Suprapubic skin (tissue), 3 donors: ENCODE measurements around the gene ETS2.

Experiments
- CTCF ChIP-seq, 2 donors: fragments of 200-600 bp in 1 of 2; fragments of 450-650 bp in 1 of 2; sonication (generic) in 1 of 2; IDR thresholded peaks; one replicate each; pipeline ENCODE4 v1.5.1; 2016 to 2019; ENCODE audit warnings: antibody characterized with exemption in 2 of 2, mild to moderate bottlenecking in 1 of 2, moderate library complexity in 1 of 2
- POLR2A ChIP-seq, 2 donors: fragments of 450-650 bp; IDR thresholded peaks; one replicate each; pipeline ENCODE4 v1.6.1; 2017; ENCODE audit warnings: antibody characterized with exemption in 2 of 2, mild to moderate bottlenecking in 2 of 2, moderate library complexity in 2 of 2

DNA sequence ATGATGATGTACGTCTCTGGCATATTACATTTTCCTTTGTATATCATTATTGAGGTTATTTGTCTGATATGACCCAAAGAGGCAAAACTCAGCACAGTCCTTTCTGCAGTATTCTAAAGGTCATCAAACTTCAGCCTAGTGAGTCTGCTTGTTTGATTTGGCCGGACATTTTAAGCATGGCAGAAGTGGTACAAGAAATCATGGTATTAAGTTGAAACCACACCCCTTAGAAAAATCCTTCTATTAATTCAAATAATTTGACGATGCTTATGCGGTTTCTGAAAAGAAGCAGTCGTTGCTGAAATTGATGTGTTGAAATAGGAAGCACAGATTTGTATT is 5.1 kb downstream of the ETS2 start:
- no peak for TF ChIP-seq POLR2A (IDR thresholded peaks at IDR 0.05)
- TF ChIP-seq CTCF (IDR thresholded peaks at IDR 0.05): no peak
